ENCODE data around the gene SDC3.

SDC3 gene

GRCh38 chr1:30888391-30888790 lies 20.2 kb downstream of the SDC3 start:
- DNase-seq, result no peak

DNA sequence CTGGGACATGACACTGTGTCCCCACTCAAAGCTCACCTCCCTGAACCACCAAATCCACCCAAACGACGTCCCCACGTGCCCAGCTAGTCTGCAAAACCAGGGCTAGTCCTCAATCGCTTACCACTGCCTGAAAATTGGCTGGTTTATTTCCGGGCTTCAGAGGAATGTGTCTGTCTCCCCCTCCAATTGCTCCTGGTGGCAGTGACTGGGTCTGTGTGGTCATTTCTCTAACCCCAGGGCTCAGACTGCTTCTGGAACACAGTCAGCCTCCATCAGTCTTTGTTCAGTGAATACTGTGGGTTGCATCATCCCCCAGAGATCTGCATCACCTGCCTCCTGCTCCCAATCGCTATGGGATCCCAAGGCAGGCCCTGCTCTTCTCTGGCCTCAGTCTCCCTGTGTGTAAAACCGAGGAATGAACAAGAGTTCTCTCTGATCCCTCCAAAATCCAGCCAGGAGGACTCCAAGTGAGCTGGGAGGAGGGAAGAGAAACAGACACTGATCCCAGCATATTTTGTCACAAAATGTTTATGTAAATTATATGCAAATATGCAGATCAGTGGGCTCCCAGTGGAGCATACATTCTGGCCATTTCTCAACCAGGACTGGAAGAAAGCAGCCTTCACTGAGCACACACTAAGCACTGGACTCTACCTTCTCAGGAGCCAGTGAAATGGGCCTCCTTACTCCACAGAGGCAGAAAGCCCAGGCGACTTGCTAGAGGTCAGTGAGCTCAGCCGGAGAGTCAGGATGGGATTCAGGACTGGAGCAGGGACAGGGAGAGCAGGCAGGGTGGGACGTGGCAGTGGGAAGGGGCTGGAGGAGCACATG lies 20.9 kb downstream of the SDC3 start:
- DNase-seq, result no peak

- no peak for DNase-seq
Observed at GRCh38 chr1:30886710-30887428, 21.7 kb downstream of the SDC3 start.

DNA sequence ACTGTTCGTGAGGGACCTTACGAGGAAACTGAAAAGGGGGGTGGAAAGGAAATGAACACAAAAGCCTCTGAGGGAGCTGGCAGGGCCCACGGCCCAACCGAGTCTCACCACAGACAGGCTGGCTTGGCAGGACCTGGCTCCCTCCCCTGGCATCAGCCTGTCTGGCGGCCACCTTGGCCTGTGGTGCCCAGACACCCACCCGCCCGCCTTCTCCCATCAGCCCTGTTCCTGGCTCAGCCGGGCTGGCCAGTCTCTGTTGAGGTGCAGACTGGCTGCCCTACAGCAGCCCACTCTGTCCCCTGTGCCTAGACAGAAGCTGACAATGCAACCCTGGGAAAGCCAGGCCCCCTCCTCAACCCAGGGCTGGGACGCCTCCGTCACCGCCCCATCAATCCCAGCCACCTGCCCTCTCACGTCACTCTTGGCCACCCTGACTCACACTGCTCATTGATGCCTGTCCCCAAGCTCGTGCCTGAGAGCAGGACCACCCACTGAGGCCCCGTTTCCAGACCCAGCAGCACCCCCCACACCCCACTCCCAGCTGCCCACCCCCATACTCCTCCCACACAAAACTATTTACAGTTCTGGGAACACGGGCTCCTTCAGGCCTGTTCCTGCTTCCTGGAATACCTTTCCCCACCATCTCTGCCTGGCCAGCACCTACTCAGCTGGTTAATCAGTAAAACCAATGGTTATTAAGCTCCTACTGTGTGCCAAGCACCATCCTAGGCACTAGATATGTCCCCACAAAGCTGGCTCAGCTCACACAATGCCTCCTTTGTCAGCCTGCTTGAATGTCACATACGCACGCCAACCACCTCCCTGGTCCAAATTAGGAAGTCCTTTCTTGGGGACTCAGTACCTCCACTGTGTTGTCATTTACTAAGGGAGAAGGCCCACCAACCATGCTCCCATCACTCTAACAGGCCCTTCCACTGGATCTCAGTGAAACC lies 22.7 kb downstream of the SDC3 start:
- no peak for DNase-seq

GRCh38 chr1:30884723-30885122 lies 23.8 kb downstream of the SDC3 start:
- no peak for DNase-seq

- DNase-seq, result no peak
Observed at GRCh38 chr1:30883389-30884172, 25.0 kb downstream of the SDC3 start.

- DNase-seq, result no peak
Observed at GRCh38 chr1:30882678-30883388, 25.7 kb downstream of the SDC3 start.

DNA sequence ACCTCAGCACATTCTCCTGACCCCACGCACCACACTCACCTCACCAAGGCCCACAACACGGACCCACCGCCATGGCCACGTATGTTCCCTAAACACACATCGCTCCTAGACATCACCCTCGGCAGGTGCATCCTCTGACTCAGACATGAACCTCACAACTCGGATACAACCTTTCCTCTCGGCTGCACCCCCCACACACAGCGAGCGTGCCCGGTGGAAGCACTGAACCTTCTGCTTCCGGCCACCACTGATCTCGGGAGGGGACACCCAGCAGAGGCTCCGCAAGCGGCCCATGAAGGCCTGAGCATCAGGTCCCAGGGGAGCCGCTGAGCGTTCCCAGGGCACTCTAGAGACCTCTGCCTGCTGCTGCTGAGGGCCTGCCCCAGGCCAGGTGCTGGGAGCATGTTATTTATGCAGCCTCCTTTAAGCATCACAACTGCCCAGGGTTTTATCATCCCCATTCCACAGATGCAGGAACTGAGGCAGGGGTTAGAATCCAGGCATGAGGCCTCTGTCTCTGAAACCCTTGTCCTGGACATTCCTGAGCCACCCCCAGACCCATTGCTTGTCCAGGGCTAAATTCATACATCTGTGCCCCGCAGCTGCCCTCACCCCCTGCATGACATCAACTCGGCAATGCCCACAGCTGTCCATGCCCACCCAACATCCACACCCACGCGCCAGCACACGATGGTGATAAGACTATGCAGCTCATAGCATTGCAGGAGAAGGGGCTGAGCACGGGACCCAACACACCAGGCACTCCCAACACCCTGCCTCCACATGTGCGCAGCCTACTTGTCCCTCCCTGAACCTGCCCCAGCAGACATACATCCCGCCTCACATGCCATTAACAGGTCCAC lies 27.0 kb downstream of the SDC3 start:
- no peak for DNase-seq

- no peak for DNase-seq
Observed at GRCh38 chr1:30880678-30881318, 27.8 kb downstream of the SDC3 start.

DNA sequence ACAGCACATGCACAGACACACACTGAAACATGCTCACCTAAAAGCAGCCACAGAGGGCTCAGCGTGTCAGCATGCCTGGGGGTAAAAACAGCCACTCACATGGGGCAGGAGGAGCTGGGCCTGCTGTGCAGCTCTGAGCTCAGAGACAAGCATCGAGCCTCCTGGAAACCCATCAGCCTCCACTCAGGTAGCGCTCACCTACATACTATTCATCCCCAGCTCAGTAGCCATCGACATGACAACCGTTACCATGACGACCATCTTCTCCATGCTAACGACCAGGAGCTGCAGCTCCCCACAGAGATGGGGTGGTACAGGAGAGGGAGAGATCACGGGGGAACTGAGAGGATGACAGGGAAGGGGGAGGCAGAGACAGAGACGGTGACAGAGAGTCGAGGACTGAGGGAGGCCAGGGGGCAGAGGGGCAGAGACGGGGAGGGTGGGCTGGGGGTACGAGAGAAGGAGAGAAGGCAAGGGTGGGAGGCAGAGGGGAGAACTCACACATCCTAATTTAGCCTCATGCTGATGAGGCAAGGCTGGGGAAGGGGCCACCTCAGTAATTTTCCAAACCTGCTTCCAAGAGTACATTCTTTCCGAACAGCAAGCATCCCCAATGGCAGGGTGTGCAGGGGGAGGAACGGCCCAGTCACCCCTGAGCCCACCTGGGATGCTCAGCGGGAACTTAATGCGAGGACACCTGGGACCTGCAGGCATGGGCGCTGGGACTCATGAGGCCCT lies 28.4 kb downstream of the SDC3 start:
- DNase-seq, result no peak

GRCh38 chr1:30879126-30879786 lies 29.3 kb downstream of the SDC3 start:
- no peak for DNase-seq

- DNase-seq, result no peak
Observed at GRCh38 chr1:30878559-30878958, 30.0 kb downstream of the SDC3 start.

DNA sequence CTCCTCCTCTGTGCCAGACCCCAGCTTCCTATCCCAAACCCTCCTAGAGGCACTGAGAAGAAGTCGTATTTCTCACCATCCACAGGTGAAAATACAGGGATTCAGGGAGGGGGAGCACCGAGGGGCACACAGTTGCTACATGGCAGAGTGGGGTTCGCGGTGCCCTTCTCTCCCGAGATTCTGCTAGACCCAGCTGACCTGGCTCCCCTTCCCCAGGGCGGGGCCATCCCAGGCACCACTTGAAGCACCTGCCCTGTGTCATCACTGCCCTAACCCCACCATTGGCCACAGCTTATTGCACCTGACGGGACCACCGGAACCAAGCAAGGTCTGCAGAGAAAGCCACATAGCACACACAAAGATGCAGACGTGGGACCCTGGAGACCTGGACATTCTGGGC lies 30.5 kb downstream of the SDC3 start:
- DNase-seq, result no peak

GRCh38 chr1:30877205-30877912 lies 31.2 kb downstream of the SDC3 start:
- DNase-seq, result peak; percentile 68 to 75

- no peak for DNase-seq
Observed at GRCh38 chr1:30876451-30877204, 31.9 kb downstream of the SDC3 start.

- no peak for DNase-seq
Observed at GRCh38 chr1:30875916-30876315, 32.6 kb downstream of the SDC3 start.

DNA sequence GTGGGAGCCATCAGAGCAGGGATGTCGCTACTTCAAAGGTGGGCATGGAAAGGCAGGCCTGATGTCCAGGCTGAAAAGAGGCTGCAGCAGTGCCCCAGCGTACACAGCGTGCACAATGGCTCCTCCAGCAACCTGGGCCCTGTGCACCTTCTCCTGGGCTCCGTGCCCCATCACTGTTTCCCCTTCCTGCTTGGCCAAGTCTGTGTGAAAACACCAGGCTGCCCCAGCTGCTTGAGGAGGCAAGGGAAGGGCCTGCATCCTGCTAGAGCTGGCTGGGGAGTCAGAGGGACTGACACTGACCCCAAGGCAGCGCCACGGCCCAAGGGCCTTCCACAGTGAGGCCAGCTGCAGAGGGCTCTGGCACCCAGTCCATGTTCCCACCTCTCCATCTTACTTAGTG lies 33.4 kb downstream of the SDC3 start:
- DNase-seq, result no peak

Data from inflammatory macrophage treated with lipopolysaccharide for 1 hour (primary cell).